ACC112 (cell line): ENCODE results near the gene BLM.

Source experiments
- H2AFZ ChIP-seq: fragments of 200-600 bp; sonication (generic); one replicate; pipeline ENCODE4 v1.6.0; 2017; ENCODE audit warnings: antibody characterized with exemption, low read length; ENCODE audit not compliant: unreplicated experiment
- H3K27ac ChIP-seq: fragments of 200-600 bp; sonication (generic); 2 replicates; pipeline ENCODE4 v1.5.1; 2014; ENCODE audit warnings: low read depth, mild to moderate bottlenecking, antibody characterized with exemption, low read length, moderate library complexity
- H3K27me3 ChIP-seq: fragments of 200-600 bp; sonication (generic); 2 replicates; pipeline ENCODE4 v1.6.1; 2014; ENCODE audit warnings: mild to moderate bottlenecking, antibody characterized with exemption, low read length, moderate library complexity, mixed read lengths; ENCODE audit not compliant: insufficient read depth
- H3K36me3 ChIP-seq: fragments of 200-600 bp; sonication (generic); 2 replicates; pipeline ENCODE4 v1.6.1; 2016; ENCODE audit warnings: mild to moderate bottlenecking, antibody characterized with exemption, low read length, moderate library complexity, mixed read lengths; ENCODE audit not compliant: insufficient read depth
- H3K4me1 ChIP-seq: fragments of 200-600 bp; sonication (generic); one replicate; pipeline ENCODE4 v1.6.1; 2016; ENCODE audit warnings: low read length, mixed read lengths; ENCODE audit not compliant: insufficient read depth, unreplicated experiment, control insufficient read depth
- H3K4me3 ChIP-seq: fragments of 200-600 bp; sonication (generic); 2 replicates; pipeline ENCODE4 v1.5.1; 2014; ENCODE audit warnings: mild to moderate bottlenecking, low read depth, low read length
- H3K79me2 ChIP-seq: fragments of 200-600 bp; sonication (generic); one replicate; pipeline ENCODE4 v1.6.0; 2016; ENCODE audit warnings: low read length; ENCODE audit not compliant: control insufficient read depth, unreplicated experiment, insufficient read depth

BLM gene

GRCh38 chr15:90810354-90810753 is 93.2 kb downstream of the BLM start:
- H2AFZ ChIP-seq = no peak overlapping the region
- no peaks in the 10 kb centered on the region for H3K4me1 ChIP-seq
- no peaks in the 10 kb centered on the region for H3K36me3 ChIP-seq
- H3K79me2 ChIP-seq = no peaks in the 10 kb centered on the region
- no peak overlapping the region for H3K27ac ChIP-seq
- H3K27me3 ChIP-seq = no peaks in the 10 kb centered on the region
- H3K4me3 ChIP-seq = no peak overlapping the region

GRCh38 chr15:90812171-90812957 is 95.2 kb downstream of the BLM start:
- Histone ChIP-seq H3K27ac (no peak overlapping the region), H2AFZ (no peak overlapping the region), H3K79me2 (no peaks in the 10 kb centered on the region), H3K4me3 (no peak overlapping the region), H3K36me3 (no peaks in the 10 kb centered on the region), H3K27me3 (no peaks in the 10 kb centered on the region), H3K4me1 (no peaks in the 10 kb centered on the region)

GRCh38 chr15:90812958-90813265 is 95.8 kb downstream of the BLM start:
- no peaks in the 10 kb centered on the region for H3K4me1 ChIP-seq
- H3K27me3 ChIP-seq = no peaks in the 10 kb centered on the region
- no peak overlapping the region for H3K4me3 ChIP-seq
- H3K27ac ChIP-seq = no peak overlapping the region
- no peak overlapping the region for H2AFZ ChIP-seq
- no peaks in the 10 kb centered on the region for H3K79me2 ChIP-seq
- no peaks in the 10 kb centered on the region for H3K36me3 ChIP-seq

GRCh38 chr15:90813796-90814190 is 96.6 kb downstream of the BLM start:
- Histone ChIP-seq H3K27me3 (no peaks in the 10 kb centered on the region), H3K36me3 (no peaks in the 10 kb centered on the region), H3K79me2 (no peaks in the 10 kb centered on the region), H3K27ac (no peak overlapping the region), H3K4me3 (no peak overlapping the region), H2AFZ (no peak overlapping the region), H3K4me1 (no peaks in the 10 kb centered on the region)

GRCh38 chr15:90814191-90814821 is 97.2 kb downstream of the BLM start:
- Histone ChIP-seq H3K27ac (no peak overlapping the region), H3K4me3 (no peak overlapping the region), H3K4me1 (no peaks in the 10 kb centered on the region), H3K79me2 (no peaks in the 10 kb centered on the region), H3K36me3 (no peaks in the 10 kb centered on the region), H2AFZ (no peak overlapping the region), H3K27me3 (no peaks in the 10 kb centered on the region)

GRCh38 chr15:90816401-90817116 is 99.4 kb downstream of the BLM start:
- Histone ChIP-seq H3K36me3 (no peaks in the 10 kb centered on the region), H3K4me3 (no peak overlapping the region), H2AFZ (no peak overlapping the region), H3K27ac (no peak overlapping the region), H3K79me2 (no peaks in the 10 kb centered on the region), H3K27me3 (no peaks in the 10 kb centered on the region), H3K4me1 (no peaks in the 10 kb centered on the region)

- Histone ChIP-seq H3K27me3 (no peaks in the 10 kb centered on the region), H3K4me1 (no peaks in the 10 kb centered on the region), H3K4me3 (no peak overlapping the region), H2AFZ (no peak overlapping the region), H3K27ac (no peak overlapping the region), H3K36me3 (no peaks in the 10 kb centered on the region), H3K79me2 (no peaks in the 10 kb centered on the region)
Measured at GRCh38 chr15:90817117-90818057, 100.2 kb downstream of the BLM start.

- Histone ChIP-seq H3K4me3 (no peak overlapping the region), H3K36me3 (no peaks in the 10 kb centered on the region), H3K27me3 (no peaks in the 10 kb centered on the region), H2AFZ (no peak overlapping the region), H3K4me1 (no peaks in the 10 kb centered on the region), H3K79me2 (no peaks in the 10 kb centered on the region), H3K27ac (no peak overlapping the region)
Measured at GRCh38 chr15:90818251-90819210, 101.4 kb downstream of the BLM start.

- H3K79me2 ChIP-seq = no peaks in the 10 kb centered on the region
- no peaks in the 10 kb centered on the region for H3K36me3 ChIP-seq
- H2AFZ ChIP-seq = no peak overlapping the region
- no peak overlapping the region for H3K27ac ChIP-seq
- no peak overlapping the region for H3K4me3 ChIP-seq
- no peaks in the 10 kb centered on the region for H3K4me1 ChIP-seq
- H3K27me3 ChIP-seq = no peaks in the 10 kb centered on the region
Measured at GRCh38 chr15:90819390-90819789, 102.2 kb downstream of the BLM start.
